ENCODE measurements around the gene ZNF362.

The ZNF362 gene

DNA sequence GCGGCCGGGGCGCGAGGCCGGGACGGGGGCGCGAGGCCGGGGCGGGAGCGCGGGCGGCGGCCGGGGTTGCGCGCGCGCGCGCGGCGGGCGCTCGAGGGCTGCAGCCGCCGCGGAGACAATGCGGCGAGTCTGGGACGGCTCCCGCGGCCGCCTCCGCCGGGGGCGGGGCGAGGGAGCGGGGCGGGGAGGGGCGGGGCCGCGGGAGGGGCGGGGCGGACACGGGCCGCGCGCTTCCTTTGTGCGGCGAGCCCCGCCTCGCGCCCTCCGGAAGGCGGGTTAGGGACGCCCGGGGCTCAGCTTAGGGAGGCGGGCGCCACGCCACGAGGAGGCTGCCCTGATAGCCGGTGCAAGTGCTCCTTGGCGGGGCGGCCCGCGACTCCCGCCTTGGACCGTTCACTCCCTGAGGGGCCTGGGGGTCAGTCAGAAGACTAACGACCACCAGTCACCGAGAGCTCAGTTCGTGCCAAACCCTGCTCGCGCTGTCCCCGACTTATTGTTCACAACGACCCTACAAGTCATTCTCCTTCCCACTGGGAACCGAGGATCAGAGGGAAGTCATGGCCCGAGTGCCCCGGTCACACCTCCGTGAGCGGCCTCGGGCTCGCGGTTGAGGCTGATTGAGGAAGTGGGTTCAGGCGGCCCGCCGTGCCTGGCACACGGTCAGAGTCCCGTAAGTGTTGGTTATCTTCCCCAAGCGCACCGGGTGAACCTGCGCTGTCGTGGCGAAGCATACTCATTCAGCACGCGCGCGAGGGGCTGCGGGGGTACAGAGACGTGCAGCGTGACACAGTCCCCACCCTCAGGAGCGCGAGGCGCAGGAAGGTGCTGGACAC is 93.7 kb downstream of the ZNF362 start:
- peak; percentile 82 for DNase-seq
